Stromal cell of bone marrow (primary cell): ENCODE data around the gene SHANK2.
A peak's percentile ranks its signal among the peaks of the same experiment; 100 is the strongest.
"Not testable (repeated sequence)": the region's sequence is repeated elsewhere in the genome, so short reads cannot be mapped to it uniquely, and the experiment has no call there.

Source experiments
- DNase-seq: peaks from one replicate; pipeline ENCODE4 v3.0.0-alpha.2; 2012; ENCODE audit warnings: low read depth

SHANK2 gene

DNA sequence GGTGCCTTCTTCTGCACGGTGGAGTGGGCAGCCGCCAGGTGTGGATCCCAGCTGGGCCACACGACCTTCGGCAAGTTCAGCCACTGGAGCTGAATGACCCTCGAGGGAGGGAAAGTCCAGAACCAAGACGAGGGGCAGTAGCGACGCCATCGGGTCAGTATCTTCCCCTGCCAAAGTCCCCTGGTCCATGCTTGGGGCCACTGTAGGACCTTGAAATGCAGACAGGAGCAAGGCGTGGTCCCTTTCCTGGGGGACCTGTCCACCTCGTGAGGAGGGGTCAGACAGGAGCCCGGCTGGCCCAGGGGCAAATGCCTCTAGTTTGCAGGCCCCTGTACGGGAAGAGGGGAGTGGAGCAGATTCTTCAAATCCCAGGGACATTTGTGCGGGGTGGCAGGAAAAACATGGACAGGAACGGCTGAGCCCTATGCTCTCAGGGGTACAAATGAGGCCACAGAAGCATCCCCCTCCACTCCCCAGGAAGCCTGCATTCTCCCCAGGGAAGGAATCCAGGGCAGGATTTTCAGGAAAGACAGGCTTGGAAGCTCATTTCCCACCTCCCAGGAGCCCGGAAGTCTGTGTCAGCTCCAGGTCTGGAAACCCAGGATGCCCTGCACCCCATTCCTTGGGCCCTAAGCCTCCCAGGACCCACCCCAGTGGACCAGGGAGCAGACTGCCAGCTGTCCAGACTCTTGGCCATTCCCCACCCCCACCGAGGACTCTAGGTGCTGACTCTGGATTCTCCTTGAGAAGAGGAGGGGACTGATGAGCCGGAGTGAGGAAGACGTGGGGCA lies 6.6 kb downstream of the SHANK2 start:
- DNase-seq: no peak

DNA sequence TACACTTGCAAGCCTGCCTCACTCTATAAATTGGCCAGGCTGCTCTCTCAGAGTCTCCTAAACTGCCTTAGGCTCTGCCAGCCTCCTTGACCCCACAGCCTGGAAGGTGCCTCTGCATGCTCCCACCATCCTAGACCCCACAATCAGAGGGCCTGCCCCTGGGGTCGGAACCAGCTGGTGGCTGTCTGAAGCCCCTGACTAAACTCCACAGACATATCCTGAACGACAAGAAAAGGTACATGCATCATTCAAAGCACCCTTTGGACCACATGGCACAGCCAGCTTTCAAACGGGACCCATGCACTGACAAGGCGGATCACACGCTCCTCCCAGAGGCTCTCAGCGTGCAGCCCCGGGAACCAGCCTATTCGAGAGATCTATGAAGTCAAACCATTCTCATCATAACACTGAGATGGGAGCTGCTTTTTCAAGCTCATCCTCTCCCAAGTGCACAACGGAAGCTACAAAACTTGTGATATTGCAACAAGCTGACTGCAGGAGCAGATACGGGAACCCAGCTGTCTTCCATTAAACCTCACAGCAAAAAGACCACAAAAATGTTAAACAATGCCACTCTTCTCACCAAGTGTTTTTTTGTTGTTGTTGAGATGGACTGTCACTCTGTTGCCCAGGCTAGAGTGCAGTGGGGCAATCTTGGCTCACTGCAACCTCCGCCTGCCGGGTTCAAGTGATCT lies 8.1 kb downstream of the SHANK2 start:
- no peak for DNase-seq

DNA sequence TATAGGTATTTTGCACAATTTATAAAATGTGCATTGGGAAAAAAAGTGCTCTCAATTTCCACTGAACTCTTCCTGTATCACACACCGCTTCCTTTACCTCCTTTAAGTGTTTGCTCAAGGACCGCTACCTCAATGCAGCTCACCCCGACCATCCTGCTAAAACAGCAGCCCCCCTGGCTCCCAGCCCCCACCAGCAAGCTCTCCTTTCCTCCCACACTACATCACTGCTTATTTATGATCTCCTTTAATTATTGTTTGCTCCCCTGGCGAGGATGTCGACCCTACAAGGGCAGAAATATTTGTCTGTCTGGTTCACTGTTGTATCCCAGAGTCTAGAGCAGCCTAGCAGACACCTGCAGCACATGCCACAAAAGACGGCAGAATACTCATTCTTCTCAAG lies 10.0 kb downstream of the SHANK2 start:
- no peak for DNase-seq

DNA sequence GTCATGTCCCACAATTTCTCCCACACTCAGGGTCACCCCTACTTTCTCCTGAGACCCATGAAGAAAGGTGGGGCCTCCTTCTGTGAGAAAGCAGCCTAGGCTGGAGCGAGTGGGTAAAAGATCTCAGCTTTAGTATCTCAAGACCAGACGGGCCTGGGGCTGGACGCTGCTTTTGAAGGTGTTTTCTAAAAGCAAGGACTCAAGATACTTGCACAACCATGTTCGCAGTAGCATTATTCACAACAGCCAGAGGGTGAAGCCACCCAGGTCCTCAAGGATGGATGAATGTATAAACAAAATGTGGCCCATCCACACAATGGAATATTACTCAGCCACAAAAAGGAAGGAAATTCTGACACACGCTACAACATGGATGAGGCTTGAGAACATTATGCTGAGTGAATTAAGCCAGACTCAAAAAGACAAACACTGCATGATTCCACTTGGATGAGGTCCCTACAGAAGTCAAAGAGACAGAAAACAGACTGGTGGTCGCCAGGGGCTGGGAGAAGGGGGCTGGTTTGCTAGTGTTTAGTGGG lies 10.6 kb downstream of the SHANK2 start:
- no peak for DNase-seq

- DNase-seq: peak; percentile 64
These were observed 11.3 kb downstream of the SHANK2 start for GRCh38 chr11:71240865-71241691.

GRCh38 chr11:71240061-71240690 lies 12.2 kb downstream of the SHANK2 start:
- DNase-seq: no peak

GRCh38 chr11:71239581-71239980 lies 12.8 kb downstream of the SHANK2 start:
- no peak for DNase-seq

- DNase-seq: no peak
These were observed 13.4 kb downstream of the SHANK2 start for GRCh38 chr11:71238941-71239340.

DNA sequence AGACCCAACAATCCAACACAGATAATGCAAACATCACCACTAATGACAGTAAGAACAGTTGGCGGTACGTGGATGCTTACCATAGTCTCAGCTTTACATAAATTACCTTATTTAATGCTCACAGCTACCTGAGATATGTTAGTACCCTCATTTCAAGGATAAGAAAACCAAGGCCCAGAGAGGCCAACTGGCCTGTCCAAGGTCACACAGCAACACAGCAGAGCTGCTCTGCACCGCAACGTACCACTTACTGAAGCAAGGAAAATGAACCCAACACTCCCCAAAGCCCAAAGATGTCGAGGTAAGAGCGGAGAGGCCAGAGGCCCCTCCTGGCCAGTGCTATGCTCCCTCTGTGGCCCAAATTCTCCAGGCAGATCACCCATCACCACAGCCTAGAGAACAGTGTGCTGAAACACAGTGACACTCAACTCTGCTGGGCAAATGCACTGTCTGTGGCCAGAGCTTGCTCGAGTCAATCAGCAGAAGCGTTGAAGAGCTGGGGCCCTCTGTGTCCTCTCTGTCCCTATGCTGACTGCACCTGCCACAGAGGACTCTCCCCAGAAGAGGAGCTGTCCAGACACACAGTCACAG lies 14.0 kb downstream of the SHANK2 start:
- no peak for DNase-seq

DNA sequence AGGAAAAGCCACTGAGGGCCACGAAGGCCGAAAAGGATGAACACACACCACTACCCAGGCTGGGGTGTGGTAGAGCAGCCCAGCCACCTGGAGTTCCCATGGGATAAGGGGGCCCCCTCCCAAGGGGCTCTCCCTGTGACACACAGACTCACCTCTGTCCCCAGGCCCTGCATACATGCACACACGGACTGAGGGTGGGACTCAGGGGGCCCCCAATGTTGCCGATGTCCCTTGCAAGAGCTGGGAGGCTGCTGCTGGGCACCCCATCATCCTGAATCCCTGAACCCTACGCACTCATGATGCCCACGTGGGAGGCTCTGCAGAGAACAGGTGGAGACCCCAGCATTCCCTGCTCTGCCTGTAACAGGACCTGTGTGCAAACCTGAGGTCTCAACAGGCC lies 14.5 kb downstream of the SHANK2 start:
- no peak for DNase-seq

DNA sequence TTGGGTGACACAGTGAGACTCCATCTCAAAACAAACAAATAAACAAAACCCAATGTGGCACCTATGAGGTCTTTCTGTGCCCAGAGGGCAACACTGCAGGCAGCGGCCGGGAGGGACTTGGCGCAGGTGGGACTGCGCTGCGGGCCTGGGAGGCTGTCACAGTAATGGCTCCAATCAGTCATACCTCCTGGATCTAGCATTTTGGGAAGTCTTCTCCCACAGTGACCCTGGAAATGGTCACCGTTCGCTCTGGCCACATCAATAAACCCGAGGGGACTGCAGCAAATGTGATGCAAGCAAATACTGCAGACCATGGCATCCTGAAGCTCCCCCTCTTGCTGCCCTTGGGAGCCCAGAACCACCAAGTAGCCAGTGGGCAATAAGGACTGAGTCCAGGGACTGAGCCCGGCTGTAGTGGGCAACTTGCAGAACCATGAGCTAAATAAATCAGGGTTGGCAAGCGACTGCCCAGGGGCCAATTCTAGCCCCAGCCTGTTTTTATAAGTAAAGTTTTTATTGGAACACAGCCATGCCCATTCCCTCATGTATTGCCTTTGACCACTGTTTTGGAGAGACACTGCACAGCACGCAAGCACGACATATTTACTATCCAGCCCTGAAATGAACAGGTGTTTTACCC lies 15.4 kb downstream of the SHANK2 start:
- DNase-seq: no peak

DNA sequence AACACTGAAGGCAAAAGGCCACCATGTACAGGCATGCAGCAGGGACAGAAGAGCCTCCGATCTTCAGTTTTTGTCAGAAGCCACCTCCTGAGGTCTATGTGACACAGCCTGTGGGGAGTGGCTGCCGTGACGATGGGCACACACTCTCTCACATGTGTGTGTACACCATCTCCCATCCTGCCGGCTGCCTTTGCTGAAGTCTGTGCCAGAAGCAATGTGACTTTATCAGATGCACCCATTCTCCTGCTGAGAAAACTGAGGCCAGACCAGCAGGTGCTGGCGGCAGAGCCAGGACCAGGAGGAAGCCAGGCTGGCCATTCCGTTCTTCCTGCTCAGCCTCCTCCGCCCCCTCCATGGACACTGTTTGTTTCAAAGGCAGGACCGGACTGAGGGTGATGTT lies 16.7 kb downstream of the SHANK2 start:
- DNase-seq: no peak

GRCh38 chr11:71233896-71234852 lies 18.2 kb downstream of the SHANK2 start:
- not testable (repeated sequence) for DNase-seq

DNA sequence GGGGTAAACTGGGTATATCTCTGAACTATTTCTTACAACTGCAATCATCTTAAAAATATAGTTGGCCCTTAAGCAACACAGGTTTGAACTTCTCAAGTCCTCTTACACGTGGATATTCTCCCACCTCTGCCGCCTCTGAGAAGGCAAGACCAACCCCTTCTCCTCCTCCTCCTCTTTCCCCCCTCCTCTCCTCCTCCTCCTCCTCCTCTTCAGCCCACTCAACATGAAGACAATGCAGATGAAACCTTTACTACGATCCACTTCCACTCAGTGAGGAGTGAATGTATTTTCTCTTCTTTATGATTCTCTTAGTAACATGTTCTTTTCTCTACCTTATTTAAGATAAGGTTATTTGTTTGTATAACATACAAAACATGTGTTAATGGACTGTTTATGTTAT lies 20.0 kb downstream of the SHANK2 start:
- DNase-seq: no peak

GRCh38 chr11:71228961-71229360 lies 23.4 kb downstream of the SHANK2 start:
- no peak for DNase-seq

GRCh38 chr11:71227058-71227659 lies 25.2 kb downstream of the SHANK2 start:
- DNase-seq: no peak

- no peak for DNase-seq
These were observed 28.4 kb downstream of the SHANK2 start for GRCh38 chr11:71223671-71224660.

- no peak for DNase-seq
These were observed 29.3 kb downstream of the SHANK2 start for GRCh38 chr11:71223081-71223405.
